HG03095 (cell line): ENCODE results near the gene CMC2.

Experiments used
- ATAC-seq: cut with Tn5 transposase; IDR thresholded peaks from one replicate; pipeline ENCODE4 v1.9.1; 2021; ENCODE audit warnings: moderate library complexity; ENCODE audit not compliant: unreplicated experiment

CMC2 gene

DNA sequence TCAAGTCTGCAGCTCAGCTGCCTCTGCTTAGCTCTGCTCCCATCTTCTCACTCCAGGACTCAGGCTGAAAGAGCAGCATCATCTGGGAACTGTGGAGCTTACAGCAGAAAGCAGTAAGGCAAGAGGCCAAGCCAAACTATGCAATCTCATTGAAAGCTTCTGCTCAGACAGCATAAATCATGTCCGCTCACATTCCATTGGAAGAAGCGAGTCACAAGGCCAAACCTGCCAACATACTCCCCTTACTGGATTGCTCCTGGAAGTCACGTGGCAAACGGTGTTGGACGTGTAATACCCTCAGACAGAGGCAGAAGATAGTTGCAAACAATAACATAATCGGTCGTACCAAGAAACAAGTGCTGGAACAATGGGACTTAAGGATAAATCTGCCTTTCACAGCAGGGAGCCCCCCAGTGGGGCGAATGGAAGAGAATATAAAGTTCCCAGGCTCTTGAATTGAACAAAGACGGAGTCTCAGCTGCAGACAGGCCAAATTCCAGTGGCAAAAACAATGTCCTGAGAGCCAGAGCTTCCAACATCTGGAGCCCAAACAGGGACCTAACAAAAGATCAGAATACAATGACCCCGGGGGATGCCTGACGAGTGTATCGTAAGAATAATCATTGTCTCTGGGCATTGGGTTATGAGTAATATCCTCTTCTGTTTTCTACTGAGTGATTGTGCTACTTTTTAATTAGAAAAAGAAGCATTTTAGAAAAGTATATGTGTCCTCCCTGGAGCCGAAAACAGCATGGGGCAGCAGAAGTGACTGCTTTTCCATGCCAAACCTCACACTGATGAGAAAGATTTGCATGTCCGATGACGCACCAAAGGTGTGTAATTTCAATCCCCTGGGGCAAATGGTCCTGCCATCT, 68.4 kb downstream of the CMC2 start:
- ATAC-seq = no peak

DNA sequence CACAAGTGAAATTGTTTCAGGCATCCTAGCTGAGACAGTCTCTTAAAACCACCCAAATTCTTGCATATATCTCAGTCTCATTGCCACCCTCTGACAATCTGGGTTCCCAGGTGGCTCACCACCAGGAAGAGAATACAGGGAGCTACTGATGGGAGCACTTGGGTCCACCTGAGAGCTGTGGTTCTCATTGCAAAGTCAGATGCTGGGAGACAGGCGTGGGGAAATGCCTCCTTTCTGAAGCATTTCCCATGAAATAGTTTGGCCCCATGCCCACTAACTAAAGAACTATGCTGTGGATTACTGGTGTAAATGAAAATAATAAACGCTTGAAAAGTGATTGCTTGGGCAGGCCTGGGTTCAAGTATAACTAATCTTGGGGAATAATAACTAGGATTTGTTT, 70.3 kb downstream of the CMC2 start:
- no peak for ATAC-seq

DNA sequence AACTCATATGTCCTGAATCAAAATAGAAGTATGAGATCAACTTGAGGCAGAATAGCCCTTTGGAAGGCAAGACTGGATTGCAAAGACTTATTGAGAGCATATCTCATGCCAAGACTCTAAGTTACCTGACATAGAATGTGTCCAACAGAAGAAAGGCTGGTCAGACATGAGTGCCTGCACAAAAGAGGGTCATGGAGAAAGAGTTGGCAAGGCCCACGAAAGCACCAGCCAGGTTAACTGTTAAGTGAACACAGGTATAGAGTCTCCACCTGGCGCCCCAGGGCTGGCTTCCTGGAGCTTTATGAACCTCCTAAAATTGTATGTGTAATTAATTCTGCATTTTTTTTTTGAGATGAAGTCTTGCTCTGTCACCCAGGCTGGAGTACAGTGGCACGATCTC, 71.0 kb downstream of the CMC2 start:
- ATAC-seq = no peak

DNA sequence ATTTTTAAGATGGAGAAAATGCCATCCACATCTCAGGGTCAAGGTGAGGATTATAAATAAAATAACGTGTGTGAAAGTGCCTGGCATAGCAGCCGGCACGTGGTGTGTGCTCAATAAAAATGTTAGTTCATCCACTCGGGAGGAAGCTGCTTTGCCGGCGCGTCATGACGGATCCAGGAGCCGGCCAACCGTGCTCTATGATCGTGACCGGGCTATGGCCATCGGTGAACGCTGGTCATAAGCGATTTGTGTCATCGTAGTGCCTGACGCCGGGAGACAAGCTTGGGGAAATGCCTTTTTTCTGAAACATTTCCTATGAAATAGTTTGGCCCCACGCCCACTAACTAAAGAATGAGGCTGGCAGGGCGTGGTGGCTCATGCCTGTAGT, 74.0 kb downstream of the CMC2 start:
- no peak for ATAC-seq

DNA sequence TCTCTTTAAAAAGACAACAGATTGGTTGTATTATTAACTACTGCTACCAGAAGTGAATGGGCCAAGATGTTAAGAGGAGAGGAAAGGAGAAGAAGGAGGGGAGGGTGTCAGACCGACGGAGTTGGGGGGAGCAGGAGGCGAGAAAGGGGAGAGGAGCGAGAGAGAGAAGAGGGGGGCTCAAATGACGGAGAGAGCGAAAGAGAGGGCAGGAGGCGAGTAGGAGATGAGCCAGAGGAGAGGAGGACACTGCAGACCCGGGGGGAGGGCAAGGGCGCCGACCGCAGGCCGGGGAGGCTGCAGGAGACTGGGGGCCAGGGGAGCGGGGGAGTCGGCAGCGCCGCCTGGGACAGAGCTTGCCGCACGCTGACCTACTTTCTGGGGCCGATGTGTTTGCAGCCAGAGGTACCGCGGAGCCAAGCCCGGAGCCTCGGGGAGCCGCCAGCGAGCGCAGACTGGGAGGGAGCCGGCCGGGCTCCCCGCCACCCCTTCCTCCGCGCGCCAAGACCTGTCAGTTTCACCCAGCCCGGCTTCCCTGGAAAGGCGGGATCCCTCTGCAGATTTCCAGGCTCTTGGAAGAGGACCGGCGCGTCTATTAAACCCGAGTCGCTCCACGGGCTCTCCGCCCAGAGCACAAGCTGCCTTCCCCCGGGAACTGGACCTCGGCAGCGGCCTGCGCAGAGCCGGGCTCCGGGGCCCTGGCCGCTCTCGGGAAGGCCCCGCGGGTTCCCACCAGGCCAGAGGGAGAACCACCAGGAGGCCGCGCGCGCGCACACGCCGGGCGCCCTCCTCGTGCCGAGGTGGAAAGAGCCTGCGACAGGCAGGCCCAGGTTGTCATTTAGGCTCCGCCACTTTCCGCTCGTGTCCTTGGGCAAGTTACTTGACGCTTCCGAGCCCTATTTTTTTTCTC, 74.6 kb downstream of the CMC2 start:
- no peak for ATAC-seq

DNA sequence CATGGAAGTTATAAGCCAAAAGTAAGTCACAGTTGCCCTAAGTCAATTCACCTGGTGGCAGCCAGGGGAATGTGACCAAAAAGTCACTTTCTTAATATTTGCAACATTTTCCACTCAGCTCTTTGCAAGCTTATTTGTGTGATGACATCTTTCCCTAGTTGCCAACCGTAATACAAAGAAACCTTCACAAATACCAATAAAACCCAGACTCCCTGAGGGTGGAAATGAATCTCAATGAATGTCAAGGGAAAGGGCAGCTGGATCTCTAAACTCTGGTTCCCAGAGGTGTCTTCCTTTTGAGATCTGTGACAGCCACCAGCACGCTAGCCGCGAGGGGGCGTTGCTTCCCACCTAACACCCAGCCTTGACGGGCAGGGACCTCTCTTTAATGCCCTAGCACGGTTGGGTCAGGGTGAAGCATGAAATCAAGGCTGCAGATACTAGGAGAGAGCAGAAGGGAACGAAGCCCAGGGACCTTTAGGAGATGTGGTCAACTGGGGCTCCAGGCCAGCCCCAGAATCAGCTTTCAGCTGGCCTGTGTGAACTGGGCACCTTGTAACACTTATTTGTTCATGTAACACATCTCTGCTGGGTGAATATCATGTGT, 82.2 kb downstream of the CMC2 start:
- ATAC-seq = peak; percentile 55

DNA sequence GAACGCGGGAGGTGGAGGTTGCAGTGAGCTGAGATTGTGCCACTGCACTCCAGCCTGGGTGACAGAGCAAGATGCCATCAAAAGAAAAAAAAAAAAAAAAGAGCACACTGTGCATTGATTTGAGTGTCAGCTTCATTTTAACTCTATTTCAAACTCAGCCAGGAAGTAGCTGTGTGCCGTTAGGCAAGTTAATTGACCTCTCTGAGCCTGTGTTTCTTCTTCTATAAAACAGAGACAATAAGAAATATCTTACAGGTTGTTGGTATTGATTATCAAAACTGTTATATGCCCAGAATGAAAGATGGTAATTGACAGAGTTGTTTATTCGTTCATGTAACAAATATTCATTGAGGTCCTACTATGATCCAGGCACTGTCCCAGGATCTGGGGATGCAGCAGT, 83.3 kb downstream of the CMC2 start:
- no peak for ATAC-seq
